Gastroesophageal sphincter (tissue), 4 donors: Measurements from ENCODE around the gene DDX31. TPM values are rescaled to one million over a fixed set of nuclear protein-coding genes. Genes with fewer than 3 reads are reported as not detected.

Experiments
- ATAC-seq: fragments of 150-250 bp; one replicate; pipeline ENCODE4 v1.9.1; 2016; ENCODE audit warnings: mild to moderate bottlenecking, moderate library complexity
- H3K27ac ChIP-seq, 4 donors: fragments of 200-600 bp; sonication (generic) in 3 of 4; 1 replicate in 3 of 4; 2 replicates in 1 of 4; pipeline ENCODE4 v1.5.1; 2016 to 2019
- H3K27me3 ChIP-seq: fragments of 200-600 bp; sonication (generic); one replicate; pipeline ENCODE4 v1.5.1; 2019
- H3K36me3 ChIP-seq, 2 donors: fragments of 200-600 bp; sonication (generic); one replicate each; pipeline ENCODE4 v1.5.1; 2019; ENCODE audit warnings: control low read depth in 1 of 2
- H3K4me1 ChIP-seq, 3 donors: fragments of 200-600 bp; sonication (generic); 1 replicate in 2 of 3; 2 replicates in 1 of 3; pipeline ENCODE4 v1.5.1; 2016 to 2019; ENCODE audit warnings: control low read depth in 2 of 3
- H3K4me3 ChIP-seq, 2 donors: fragments of 200-600 bp; sonication (generic); one replicate each; pipeline ENCODE4 v1.5.1; 2019; ENCODE audit warnings: mild to moderate bottlenecking in 1 of 2, moderate library complexity in 1 of 2
- H3K9me3 ChIP-seq, 3 donors: fragments of 200-600 bp; sonication (generic); one replicate each; pipeline ENCODE4 v1.5.1; 2017 to 2019; ENCODE audit warnings: control low read depth in 2 of 3
- CTCF ChIP-seq, 4 experiments: fragments of 200-600 bp in 2 of 4; fragments of 450-650 bp in 2 of 4; sonication (generic) in 1 of 4; IDR thresholded peaks; one replicate each; pipeline ENCODE4 v1.5.1; 2017 to 2019; ENCODE audit warnings: antibody characterized with exemption in 4 of 4, mild to moderate bottlenecking in 2 of 4, moderate library complexity in 2 of 4
- EP300 ChIP-seq: sonication (generic); formaldehyde crosslinking; IDR thresholded peaks from one replicate; pipeline ENCODE4 v1.6.1; 2017; ENCODE audit warnings: antibody characterized with exemption, mild to moderate bottlenecking
- POLR2A ChIP-seq, 2 donors: fragments of 450-650 bp; IDR thresholded peaks; one replicate each; pipeline ENCODE4 v1.6.1; 2017; ENCODE audit warnings: antibody characterized with exemption in 2 of 2, mild to moderate bottlenecking in 2 of 2, moderate library complexity in 1 of 2
- POLR2AphosphoS5 ChIP-seq: sonication (generic); formaldehyde crosslinking; IDR thresholded peaks from one replicate; pipeline ENCODE4 v1.6.1; 2017; ENCODE audit warnings: antibody characterized with exemption
- WGBS, 2 donors: methylation state at CpG; one replicate each; pipeline ENCODE4 v1.1.5; 2018; ENCODE audit warnings: low coverage in 1 of 2; 5-methylcytosine and 5-hydroxymethylcytosine counted together
- total RNA-seq, 4 donors: library from RNA; depleted of rRNA; stranded (reverse); fragments of >200 nt; gene quantifications; one replicate each; pipeline ENCODE4 v1.1.0, GENCODE V29; 2016

The DDX31 gene
- total RNA-seq, 4 donors from 2014 or later, result 8.3 to 10.3 (median 9.3) TPM

DNA sequence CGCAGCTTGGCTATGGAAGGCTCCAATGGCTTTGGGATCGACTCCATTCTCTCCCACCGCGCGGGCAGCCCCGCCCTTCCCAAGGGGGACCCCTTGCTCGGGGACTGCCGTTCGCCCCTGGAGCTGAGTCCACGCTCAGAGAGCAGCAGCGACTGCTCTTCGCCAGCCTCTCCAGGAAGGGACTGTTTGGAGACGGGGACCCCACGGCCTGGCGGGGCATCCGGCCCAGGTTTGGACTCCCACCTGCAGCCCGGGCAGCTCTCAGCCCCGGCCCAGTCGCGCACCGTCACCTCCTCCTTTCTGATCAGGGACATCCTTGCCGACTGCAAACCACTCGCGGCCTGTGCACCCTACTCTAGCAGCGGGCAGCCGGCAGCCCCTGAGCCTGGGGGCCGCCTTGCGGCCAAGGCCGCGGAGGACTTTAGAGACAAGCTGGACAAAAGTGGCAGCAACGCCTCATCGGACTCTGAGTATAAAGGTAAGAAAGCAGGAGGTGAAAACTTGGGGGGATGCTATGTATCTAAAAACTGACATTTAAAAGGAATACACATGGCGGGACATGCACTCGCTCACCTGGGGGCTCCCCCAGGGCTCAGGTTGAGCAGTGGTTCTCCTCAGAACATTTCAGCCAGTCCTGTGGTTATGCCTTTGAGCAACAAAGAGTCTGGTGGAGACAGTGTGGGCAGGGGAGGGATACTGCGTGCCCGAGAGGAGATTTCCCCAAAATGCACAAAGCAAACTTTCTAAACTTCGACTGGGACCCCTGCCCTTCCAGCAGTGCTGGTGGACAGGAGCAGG lies 86.8 kb downstream of the DDX31 start:
- H3K4me3 ChIP-seq, result no peak overlapping the region
- peaks cover 0 to 34% (median 5%) of the 10 kb centered on the region in 3 donors for H3K4me1 ChIP-seq
- WGBS, 2 donors, result 11 to 26% methylated on average over 5 of the region's 37 CpGs
- no peak for TF ChIP-seq POLR2AphosphoS5
- no peak for TF ChIP-seq EP300
- no peak for TF ChIP-seq CTCF (IDR thresholded peaks at IDR 0.05)
- no peak for TF ChIP-seq POLR2A (IDR thresholded peaks at IDR 0.05)
- H3K27ac ChIP-seq, result no peak overlapping the region
- ATAC-seq, result no peak
- H3K36me3 ChIP-seq, result no peaks in the 10 kb centered on the region
- no peaks in the 10 kb centered on the region for H3K9me3 ChIP-seq
- H3K27me3 ChIP-seq, result peaks cover 100% of the 10 kb centered on the region

DNA sequence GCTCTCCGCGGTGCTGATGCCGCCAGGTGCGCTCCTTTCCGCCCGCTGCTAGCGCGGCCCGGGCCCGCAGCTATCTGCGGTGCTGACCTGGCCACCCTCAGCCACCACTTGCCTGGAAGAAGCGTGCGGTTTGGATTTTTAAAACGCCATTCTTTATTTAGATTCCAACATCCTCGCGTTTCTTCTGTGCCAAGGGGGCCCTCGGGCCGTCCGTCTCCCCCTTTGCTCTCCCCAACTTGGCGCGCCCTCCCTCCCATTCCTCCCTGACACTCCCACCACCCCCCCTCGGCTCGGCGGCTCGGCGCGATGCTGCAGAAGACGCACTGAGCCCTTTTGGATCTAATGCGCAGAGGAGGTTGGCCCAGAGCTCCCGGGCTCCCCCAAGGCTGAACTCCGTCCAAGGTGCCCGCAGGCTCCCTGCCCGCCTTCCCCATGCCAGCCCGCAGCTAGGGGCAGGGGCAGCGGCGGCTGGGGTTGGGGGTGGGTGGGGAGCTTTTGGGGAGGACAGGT lies 87.5 kb downstream of the DDX31 start, which contains the start of gene BARHL1:
BARHL1 (plus strand) TSS at position 331 of the 510 bp plus-strand sequence. CDS start 192 bp downstream, outside the sequence.
- peaks cover 0 to 33% (median 5%) of the 10 kb centered on the region in 3 donors for H3K4me1 ChIP-seq
- no peak for ATAC-seq
- H3K4me3 ChIP-seq, result peak within 1 kb of the TSS in 1 of 2 donors; percentile 43
- 0% methylated on average over 8 to 14 of the region's 36 CpGs for WGBS, 2 donors
- no peak within 1 kb of the TSS for H3K27ac ChIP-seq
- no peaks in the 10 kb centered on the region for H3K36me3 ChIP-seq
- H3K27me3 ChIP-seq, result peaks cover 100% of the 10 kb centered on the region
- no peak for TF ChIP-seq POLR2AphosphoS5
- no peaks in the 10 kb centered on the region for H3K9me3 ChIP-seq

- no peaks in the 10 kb centered on the region for H3K9me3 ChIP-seq
- TF ChIP-seq CTCF (IDR thresholded peaks at IDR 0.05) (no peak), POLR2A (IDR thresholded peaks at IDR 0.05) (no peak)
- no peak overlapping the region for H3K4me3 ChIP-seq
- ATAC-seq, result no peak
- H3K27me3 ChIP-seq, result peaks cover 100% of the 10 kb centered on the region
- H3K27ac ChIP-seq, result no peak overlapping the region
- WGBS, 2 donors, result 6 to 7% methylated on average over 3 to 14 of the region's 15 CpGs
- peaks cover 0 to 24% (median 5%) of the 10 kb centered on the region in 3 donors for H3K4me1 ChIP-seq
- H3K36me3 ChIP-seq, result no peaks in the 10 kb centered on the region
Measured at GRCh38 chr9:132579427-132579798, 90.4 kb downstream of the DDX31 start.

GRCh38 chr9:132578367-132578932 lies 91.3 kb downstream of the DDX31 start:
- Histone ChIP-seq H3K27me3 (peaks cover 100% of the 10 kb centered on the region), H3K9me3 (no peaks in the 10 kb centered on the region), H3K36me3 (no peaks in the 10 kb centered on the region), H3K4me3 (no peak overlapping the region), H3K4me1 (peaks cover 0 to 24% (median 5%) of the 10 kb centered on the region in 3 donors), H3K27ac (no peak overlapping the region)
- no CpG with 5 or more reads among the region's 7 CpGs for WGBS, 2 donors
- TF ChIP-seq CTCF (IDR thresholded peaks at IDR 0.05), result no peak
- no peak for TF ChIP-seq EP300
- no peak for TF ChIP-seq POLR2AphosphoS5
- no peak for TF ChIP-seq POLR2A (IDR thresholded peaks at IDR 0.05)
- ATAC-seq, result no peak

GRCh38 chr9:132577119-132577518 lies 92.7 kb downstream of the DDX31 start:
- no peak for ATAC-seq
- no peak overlapping the region for H3K4me3 ChIP-seq
- H3K36me3 ChIP-seq, result no peaks in the 10 kb centered on the region
- H3K9me3 ChIP-seq, result no peaks in the 10 kb centered on the region
- H3K27ac ChIP-seq, result no peak overlapping the region
- TF ChIP-seq EP300 (no peak), POLR2AphosphoS5 (no peak), POLR2A (IDR thresholded peaks at IDR 0.05) (no peak), CTCF (IDR thresholded peaks at IDR 0.05) (no peak)
- peaks cover 100% of the 10 kb centered on the region for H3K27me3 ChIP-seq
- peaks cover 0 to 18% (median 5%) of the 10 kb centered on the region in 3 donors for H3K4me1 ChIP-seq
